GM21367 (cell line): Measurements from ENCODE around the gene DNAJC5G.

ENCODE experiments used
- ATAC-seq: cut with Tn5 transposase; IDR thresholded peaks from one replicate; pipeline ENCODE4 v1.9.1; 2021; ENCODE audit not compliant: unreplicated experiment

DNAJC5G gene

GRCh38 chr2:27275211-27276150 lies at the start of gene DNAJC5G:
DNAJC5G (plus strand) TSS chr2:27275433; CDS start chr2:27276729, 1,296 bp downstream.
- no peak for ATAC-seq

GRCh38 chr2:27225526-27225925 lies 49.7 kb upstream of the DNAJC5G start:
- no peak for ATAC-seq

GRCh38 chr2:27227501-27227900 lies 47.7 kb upstream of the DNAJC5G start:
- ATAC-seq: no peak

GRCh38 chr2:27231921-27232320 lies 43.3 kb upstream of the DNAJC5G start:
- ATAC-seq: no peak

GRCh38 chr2:27233341-27233740 lies 41.9 kb upstream of the DNAJC5G start:
- ATAC-seq: no peak

- ATAC-seq: no peak
Measured at GRCh38 chr2:27236136-27236535, 39.1 kb upstream of the DNAJC5G start.

GRCh38 chr2:27236626-27237025 lies 38.6 kb upstream of the DNAJC5G start:
- no peak for ATAC-seq

GRCh38 chr2:27237341-27237945 lies 37.8 kb upstream of the DNAJC5G start:
- no peak for ATAC-seq

- ATAC-seq: no peak
Measured at GRCh38 chr2:27238976-27239375, 36.3 kb upstream of the DNAJC5G start.

- ATAC-seq: no peak
Measured at GRCh38 chr2:27240406-27240805, 34.8 kb upstream of the DNAJC5G start.

GRCh38 chr2:27241761-27242613 lies 33.2 kb upstream of the DNAJC5G start:
- no peak for ATAC-seq

- ATAC-seq: no peak
Measured at GRCh38 chr2:27242614-27242951, 32.6 kb upstream of the DNAJC5G start.

GRCh38 chr2:27243391-27244130 lies 31.7 kb upstream of the DNAJC5G start:
- ATAC-seq: no peak

GRCh38 chr2:27245116-27245515 lies 30.1 kb upstream of the DNAJC5G start:
- no peak for ATAC-seq

- no peak for ATAC-seq
Measured at GRCh38 chr2:27245626-27246025, 29.6 kb upstream of the DNAJC5G start.

GRCh38 chr2:27247893-27248292 lies 27.3 kb upstream of the DNAJC5G start:
- ATAC-seq: no peak

GRCh38 chr2:27249159-27249890 lies 25.9 kb upstream of the DNAJC5G start:
- no peak for ATAC-seq

- no peak for ATAC-seq
Measured at GRCh38 chr2:27249891-27250651, 25.2 kb upstream of the DNAJC5G start.

- no peak for ATAC-seq
Measured at GRCh38 chr2:27250652-27251379, 24.4 kb upstream of the DNAJC5G start.
